Activated T-helper 1 cell treated with Interleukin-2 at 50 U/mL for 16 hours (primary cell): Measurements from ENCODE around the gene TUT4.

ENCODE experiments used
- DNase-seq: peaks from one replicate; pipeline ENCODE4 v3.0.0-alpha.2; 2020; ENCODE audit warnings: low read depth

TUT4 gene

GRCh38 chr1:52571783-52572182, 18.9 kb upstream of the TUT4 start:
- DNase-seq: no peak

GRCh38 chr1:52569449-52570210, 16.7 kb upstream of the TUT4 start:
- DNase-seq: no peak

GRCh38 chr1:52567943-52568342, 15.1 kb upstream of the TUT4 start:
- DNase-seq: no peak

GRCh38 chr1:52562766-52563165, 9.9 kb upstream of the TUT4 start:
- no peak for DNase-seq

- DNase-seq: no peak
Observed at GRCh38 chr1:52559875-52560274, 7.0 kb upstream of the TUT4 start.

GRCh38 chr1:52558941-52559340, 6.0 kb upstream of the TUT4 start:
- DNase-seq: no peak

GRCh38 chr1:52556641-52557360, 3.9 kb upstream of the TUT4 start:
- no peak for DNase-seq

- no peak for DNase-seq
Observed at GRCh38 chr1:52554756-52555155, 1.9 kb upstream of the TUT4 start.

- DNase-seq: no peak
Observed at GRCh38 chr1:52554267-52554640, 1.4 kb upstream of the TUT4 start.

GRCh38 chr1:52553362-52554266, 722 bp upstream of the TUT4 start:
- DNase-seq: peak; percentile 84

GRCh38 chr1:52552236-52552504, 722 bp downstream of the TUT4 start:
- peak; percentile 51 for DNase-seq

- peak; percentile 6 for DNase-seq
Observed at GRCh38 chr1:52551507-52552235, 1.2 kb downstream of the TUT4 start.

- DNase-seq: no peak
Observed at GRCh38 chr1:52550447-52550846, 2.4 kb downstream of the TUT4 start.

GRCh38 chr1:52549267-52549666, 3.6 kb downstream of the TUT4 start:
- DNase-seq: no peak

- DNase-seq: no peak
Observed at GRCh38 chr1:52546852-52547251, 6.0 kb downstream of the TUT4 start.

GRCh38 chr1:52544665-52545525, 8.0 kb downstream of the TUT4 start:
- no peak for DNase-seq

- DNase-seq: no peak
Observed at GRCh38 chr1:52542085-52542688, 10.7 kb downstream of the TUT4 start.

GRCh38 chr1:52534928-52535764, 17.7 kb downstream of the TUT4 start:
- DNase-seq: no peak

GRCh38 chr1:52533713-52534112, 19.2 kb downstream of the TUT4 start:
- DNase-seq: no peak
